CD4-positive, alpha-beta T cell treated with Interleukin-17A for 4 hours (primary cell): ENCODE results near the gene HCN3.

ENCODE experiments used
- DNase-seq: peaks from one replicate; pipeline ENCODE4 v3.0.0-alpha.2; 2020; ENCODE audit warnings: mixed read lengths

HCN3 gene

DNA sequence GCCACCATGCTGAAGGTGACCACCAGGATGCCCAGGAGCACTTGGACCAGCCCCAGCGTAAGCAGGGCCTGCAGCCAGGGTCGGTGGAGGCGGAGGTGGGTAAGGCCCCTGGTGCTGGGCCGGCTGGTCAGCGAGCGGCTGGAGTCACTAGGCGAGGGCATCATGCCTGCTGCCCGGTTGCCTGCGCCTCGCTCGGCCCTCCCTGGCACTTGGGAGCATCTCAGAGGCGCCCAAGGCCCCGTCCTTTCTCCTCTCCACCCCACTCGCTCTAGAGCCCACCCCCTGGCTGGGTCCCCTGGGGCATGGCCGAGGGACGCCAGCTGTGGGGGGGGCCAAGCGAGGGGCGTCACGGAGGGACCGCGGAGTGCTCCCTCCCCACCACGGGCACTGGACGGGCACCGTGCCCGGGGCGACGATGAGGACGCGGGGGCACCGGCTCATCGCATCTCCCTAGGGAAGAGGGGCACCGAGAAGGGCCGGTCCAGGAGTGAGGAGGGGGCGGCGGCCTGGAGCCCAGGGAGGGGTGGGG is 22.5 kb upstream of the HCN3 start:
- DNase-seq: no peak

GRCh38 chr1:155255243-155256007 is 21.8 kb upstream of the HCN3 start, which contains the start of gene ENTREP3:
TSS of gene ENTREP3 (minus strand) at chr1:155255483. CDS start at chr1:155254877, 606 bp downstream.
- peak; percentile 84 for DNase-seq

- no peak for DNase-seq
These were observed 21.0 kb upstream of the HCN3 start for GRCh38 chr1:155256058-155256852.

DNA sequence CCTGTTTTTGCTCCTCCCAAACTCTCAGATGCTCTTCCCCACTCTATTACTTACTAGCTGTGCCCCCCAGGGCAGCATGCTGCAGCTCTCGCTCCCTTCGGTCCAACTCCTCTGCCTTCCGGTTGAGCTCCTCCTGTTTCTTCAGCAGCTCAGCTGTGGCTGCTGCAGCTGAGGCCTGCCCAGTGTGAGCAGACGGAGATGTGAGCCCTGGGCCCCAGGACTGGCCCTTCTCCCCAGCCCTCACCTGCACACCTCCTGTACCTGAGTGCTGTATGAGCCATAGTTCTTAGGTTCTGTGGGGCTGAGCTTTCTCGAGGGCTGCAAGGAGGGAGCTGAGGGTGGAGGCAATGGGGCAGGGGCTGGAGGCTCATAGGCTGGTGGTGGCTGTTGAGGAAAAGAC is 17.0 kb upstream of the HCN3 start:
- DNase-seq: no peak

GRCh38 chr1:155261493-155261851 is 15.8 kb upstream of the HCN3 start:
- DNase-seq: peak; percentile 13

DNA sequence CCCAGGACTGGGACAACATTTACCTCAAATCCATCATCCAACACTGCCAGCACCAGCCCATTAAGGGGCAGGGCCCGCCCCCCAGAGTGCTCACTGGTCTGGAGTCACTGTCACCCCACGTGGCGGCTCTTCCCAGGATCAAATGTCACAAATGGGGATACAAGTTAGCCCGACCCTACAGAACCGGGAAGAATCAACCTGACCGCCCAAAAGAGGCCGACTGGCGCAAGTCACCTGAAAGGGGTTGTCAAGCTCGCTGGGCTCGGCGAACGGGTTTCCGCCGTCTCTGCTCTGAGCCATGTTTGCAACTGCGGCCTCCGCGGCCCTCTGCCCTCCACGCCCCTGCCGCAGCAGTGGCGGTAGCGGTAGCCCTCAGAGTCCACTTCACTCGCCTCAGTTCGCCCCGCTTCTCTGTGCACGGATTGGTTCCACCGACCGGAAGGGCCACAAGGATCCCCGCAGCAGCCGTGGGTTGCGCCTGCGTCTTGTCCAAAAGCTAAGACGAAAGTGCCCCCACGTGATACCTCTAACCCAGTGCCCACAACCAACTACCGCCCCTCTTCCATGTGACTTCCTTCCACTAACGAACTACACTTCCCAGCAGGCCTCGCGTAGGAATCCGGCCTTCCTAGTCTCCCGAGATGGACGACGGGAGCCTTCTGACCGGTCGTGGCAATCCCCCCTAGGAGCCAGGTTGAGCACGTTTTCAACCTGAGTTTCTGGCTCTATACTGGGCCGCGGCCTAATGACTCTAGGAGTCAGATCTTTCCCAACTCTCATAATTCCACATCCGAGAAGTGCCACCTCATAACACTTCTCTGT is 15.2 kb upstream of the HCN3 start, which contains the start of gene SCAMP3:
Gene SCAMP3, minus strand, starts transcription at position 509 of the 822 bp plus-strand sequence. Its CDS starts 209 bp downstream, at position 300.
- DNase-seq: peak; percentile 88

DNA sequence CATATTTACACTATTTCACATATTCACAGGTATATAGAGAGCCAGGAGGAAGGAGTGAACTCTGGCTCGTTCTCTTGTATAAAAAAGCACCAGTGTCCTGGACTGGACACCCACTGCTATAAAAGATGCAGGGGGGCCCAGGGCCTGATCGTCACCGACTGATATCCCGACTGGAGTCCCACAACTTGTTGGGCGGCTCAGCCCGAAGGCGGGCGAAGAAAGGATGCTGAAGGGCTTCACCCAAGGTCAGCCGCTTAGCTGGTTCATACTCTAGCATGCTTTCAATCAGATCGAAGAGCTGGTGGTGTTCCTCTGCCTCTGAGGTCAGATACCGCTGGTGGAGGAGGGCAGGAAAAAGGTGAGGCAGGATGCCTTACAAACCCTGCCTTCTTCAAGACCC is 14.2 kb upstream of the HCN3 start:
- no peak for DNase-seq

- DNase-seq: no peak
These were observed 10.7 kb upstream of the HCN3 start for GRCh38 chr1:155266553-155266952.

GRCh38 chr1:155267373-155267772 is 9.9 kb upstream of the HCN3 start:
- no peak for DNase-seq

GRCh38 chr1:155268630-155269029 is 8.6 kb upstream of the HCN3 start:
- no peak for DNase-seq

GRCh38 chr1:155269381-155269780 is 7.9 kb upstream of the HCN3 start:
- DNase-seq: no peak

DNA sequence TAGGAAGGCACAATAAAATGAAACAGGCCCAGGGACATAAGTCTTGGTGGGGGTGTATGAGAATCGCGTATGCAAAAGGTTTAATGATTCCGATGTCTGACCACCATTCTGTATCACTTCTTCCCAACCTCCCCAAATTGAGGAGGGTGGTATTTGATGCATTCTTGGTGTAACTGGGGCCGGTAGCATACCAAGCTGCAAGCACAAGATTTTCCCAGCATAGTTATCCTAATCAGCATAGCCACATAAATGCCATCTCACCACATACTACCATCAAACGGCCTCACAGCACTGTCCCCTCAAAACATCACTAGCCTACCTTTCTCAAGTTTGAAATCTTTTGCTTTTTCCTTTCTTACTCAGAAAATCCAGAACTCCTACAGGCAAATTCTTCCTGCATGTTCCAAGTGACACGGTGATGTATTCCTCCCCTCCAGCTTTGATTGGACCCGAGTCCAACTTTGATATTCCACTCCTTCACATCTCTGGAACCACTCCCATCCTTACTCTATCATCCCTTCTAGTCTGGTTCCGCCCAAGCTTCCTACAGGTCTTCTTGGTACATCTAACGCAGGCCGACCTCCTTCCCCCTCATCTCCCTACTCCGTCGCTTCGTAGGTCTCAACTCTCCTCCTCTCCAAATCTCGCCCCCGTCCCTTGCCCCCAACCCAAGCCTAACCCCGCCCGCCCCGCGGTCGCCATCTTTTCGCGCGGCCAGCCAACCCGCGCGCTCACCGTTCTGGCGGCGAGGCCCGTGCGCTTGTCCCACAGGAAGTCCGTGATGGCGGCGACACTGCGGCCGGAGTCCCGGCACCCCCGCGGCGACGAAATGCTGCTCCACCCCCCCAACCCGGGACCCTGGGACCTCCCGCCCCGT is 4.6 kb upstream of the HCN3 start:
- no peak for DNase-seq

DNA sequence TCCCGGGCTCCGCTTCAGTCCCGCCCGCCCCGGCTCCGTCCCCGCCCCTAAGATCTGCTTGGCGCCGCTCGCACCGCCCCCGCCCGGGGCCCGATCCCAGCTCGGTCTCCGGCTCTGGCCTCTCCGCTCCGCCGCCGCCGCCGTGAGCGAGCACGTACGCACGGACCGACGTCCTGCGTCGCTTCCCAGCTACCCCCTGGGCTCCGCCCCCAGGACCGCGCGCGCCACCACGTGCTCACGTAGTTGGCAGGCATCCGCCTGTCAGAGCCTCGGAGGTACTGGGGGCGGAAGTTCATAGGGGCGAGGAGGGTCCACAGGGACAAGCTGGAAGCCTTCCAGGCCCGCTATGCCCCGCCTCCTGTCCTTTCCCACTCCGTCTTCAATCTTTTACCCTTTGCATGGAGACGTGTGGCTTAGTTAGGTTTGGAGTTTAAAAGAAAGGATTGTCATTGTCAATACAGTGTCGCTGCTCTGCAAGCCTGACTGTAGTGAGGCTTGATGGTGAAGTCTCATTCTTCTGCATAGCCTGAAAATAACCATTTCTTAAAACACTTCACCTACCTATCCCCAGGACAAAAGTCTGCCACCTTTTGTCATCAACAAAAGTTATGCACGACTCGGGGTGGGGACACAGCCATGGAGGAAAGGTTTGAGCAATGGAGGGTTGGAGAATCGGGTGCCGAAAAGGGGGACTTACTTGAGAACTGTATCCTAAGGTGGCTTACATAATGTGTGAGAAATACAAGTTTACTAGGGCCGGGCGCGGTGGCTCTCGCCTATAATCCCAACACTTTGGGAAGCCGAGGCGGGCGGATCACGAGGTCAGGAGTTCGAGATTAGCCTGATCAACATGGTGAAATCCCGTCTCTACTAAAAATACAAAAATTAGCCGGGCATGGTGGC is 3.7 kb upstream of the HCN3 start, which contains the start of gene CLK2:
Gene CLK2, minus strand, starts transcription at position 162 of the 903 bp plus-strand sequence. CDS start 2,527 bp downstream, outside the sequence.
- DNase-seq: peak; percentile 98

DNA sequence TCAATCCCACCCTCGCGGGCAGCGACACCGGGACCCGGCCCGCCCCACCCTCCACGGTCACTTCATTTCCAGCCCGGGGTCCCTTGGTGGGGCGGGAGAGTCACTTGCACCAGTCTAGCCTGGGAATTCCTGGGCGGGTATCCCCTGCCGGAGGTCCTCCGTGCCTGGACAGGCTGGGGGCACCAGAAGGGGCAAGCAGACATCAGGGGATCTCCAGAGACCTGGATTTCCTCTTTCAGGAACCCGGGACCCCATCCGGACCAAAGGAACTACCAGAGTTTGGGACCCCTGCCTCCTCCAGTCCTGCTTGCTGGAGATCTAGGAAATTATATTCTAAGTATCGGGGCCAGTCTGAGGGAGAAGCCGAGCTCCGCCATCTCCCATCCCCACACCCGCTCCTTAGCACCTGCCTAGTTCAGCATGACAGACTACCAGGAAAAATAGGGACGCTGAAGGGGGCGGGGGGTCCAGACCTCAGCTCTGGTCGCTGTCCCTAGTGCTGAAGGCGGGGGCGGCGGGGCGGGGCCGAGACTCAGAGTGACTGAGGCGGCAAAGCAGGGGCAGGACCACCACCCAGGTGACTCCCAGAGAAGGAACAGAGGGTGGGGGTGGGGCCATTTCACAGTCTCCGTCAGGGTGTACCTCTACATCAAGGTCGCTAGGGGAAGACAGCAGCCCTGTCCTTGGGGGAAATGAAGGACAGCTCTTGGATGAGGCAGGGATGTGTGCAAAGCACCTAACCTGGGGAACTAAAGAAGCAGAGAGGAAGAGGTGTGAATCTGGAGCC is 832 bp downstream of the HCN3 start:
- peak; percentile 76 for DNase-seq

- no peak for DNase-seq
These were observed 1.5 kb downstream of the HCN3 start for GRCh38 chr1:155278689-155279160.

DNA sequence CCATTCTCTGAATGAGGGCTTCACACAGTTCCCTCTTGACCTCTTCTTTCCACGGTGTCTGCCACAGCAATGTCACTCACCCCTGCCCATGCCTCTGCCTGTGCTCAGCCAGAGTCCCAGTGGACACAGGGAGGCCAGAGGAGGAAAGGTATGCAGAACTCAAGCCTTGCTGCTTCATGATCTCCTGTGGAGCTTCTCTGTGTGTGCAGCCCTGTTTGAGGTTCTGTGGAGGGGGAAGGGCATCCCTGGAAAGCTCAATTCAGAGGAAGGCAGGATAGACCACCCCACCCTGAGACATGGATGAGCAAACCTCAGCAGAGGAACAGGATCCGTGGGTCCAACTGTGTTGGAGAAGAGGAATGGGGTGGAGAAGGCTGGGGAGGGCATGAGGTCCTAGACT is 2.0 kb downstream of the HCN3 start:
- DNase-seq: no peak

GRCh38 chr1:155282488-155283091 is 5.3 kb downstream of the HCN3 start:
- no peak for DNase-seq

GRCh38 chr1:155284476-155284875 is 7.2 kb downstream of the HCN3 start:
- DNase-seq: no peak

DNA sequence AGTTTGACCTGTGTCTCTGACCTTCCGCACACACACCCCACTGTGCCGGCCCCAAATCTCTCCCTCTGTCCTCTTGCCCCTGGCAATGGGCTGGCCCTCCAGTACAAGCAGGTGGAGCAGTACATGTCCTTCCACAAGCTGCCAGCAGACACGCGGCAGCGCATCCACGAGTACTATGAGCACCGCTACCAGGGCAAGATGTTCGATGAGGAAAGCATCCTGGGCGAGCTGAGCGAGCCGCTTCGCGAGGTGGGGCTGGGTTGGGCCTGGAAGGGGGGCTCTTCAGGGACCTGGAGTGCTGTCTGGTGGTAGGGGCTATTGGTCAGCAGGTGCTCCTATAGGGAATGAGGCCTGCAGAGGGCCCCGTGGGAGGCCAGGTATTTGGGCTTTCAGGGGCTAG is 7.8 kb downstream of the HCN3 start:
- DNase-seq: no peak
